HepG2 (cell line): ENCODE data around the gene SLC5A5. TPM values are rescaled to one million over a fixed set of nuclear protein-coding genes. Genes with fewer than 3 reads are reported as not detected.

Experiments
- ATAC-seq: fragments of 200-7000 bp; cut with Tn5 transposase; 3 replicates; pipeline ENCODE4 v1.9.1; 2020; ENCODE audit warnings: mild to moderate bottlenecking, moderate library complexity
- BruUV-seq: library from RNA; stranded (reverse); fragments of 400-500 nt; replicated peaks from 2 replicates; lab custom pipeline; 2021; lab: Mats Ljungman, UMichigan
- CTCF ChIA-PET: fragments of 300-600 bp; formaldehyde crosslinking; extraction: SDS; loops from one replicate; lab custom pipeline; 2021; ENCODE audit warnings: low total read pairs, inconsistent platforms, low intra/inter-chr PET ratio; lab: Yijun Ruan, JAX
- POLR2A ChIA-PET: fragments of 350-600 bp; sonication (Branson Sonifier 250); formaldehyde crosslinking; loops from one replicate; lab custom pipeline; 2020; ENCODE audit warnings: antibody characterized with exemption, inconsistent platforms; lab: Yijun Ruan, JAX
- DNase-seq: peaks from one replicate; pipeline ENCODE4 v3.0.0-alpha.2; 2015; ENCODE audit warnings: low spot score
- FAIRE-seq: peaks from 3 replicates; lab custom pipeline; 2011; peaks lifted over from hg19 to GRCh38; lab: Jason Lieb, UNC
- H2AFZ ChIP-seq: one replicate; pipeline ENCODE4 v1.6.1; 2011; ENCODE audit warnings: low read length, inconsistent platforms
- H3K27ac ChIP-seq: fragments of 300-600 bp; 3 replicates; pipeline ENCODE4 v1.8.0; 2011; ENCODE audit warnings: mixed run types, mild to moderate bottlenecking, mixed read lengths, low read length, inconsistent platforms; ENCODE audit not compliant: insufficient read depth; ENCODE audit errors: extremely low read length
- H3K27me3 ChIP-seq, 2 experiments: fragments of 200-600 bp in 1 of 2; 2 replicates in 1 of 2; 3 replicates in 1 of 2; pipeline versions ENCODE4 v1.6.0 to v1.8.0; 2011; ENCODE audit warnings: low read length in 2 of 2, mild to moderate bottlenecking in 2 of 2, moderate library complexity in 2 of 2, inconsistent platforms in 1 of 2; ENCODE audit not compliant: insufficient read depth in 2 of 2, control insufficient read depth in 1 of 2
- H3K36me3 ChIP-seq, 2 experiments: fragments of 200-600 bp in 1 of 2; replicated peaks in 1 of 2; 2 replicates in 1 of 2; 3 replicates in 1 of 2; pipeline versions ENCODE4 v1.5.1 to v1.8.0; 2011; ENCODE audit warnings: low read length in 2 of 2, inconsistent platforms in 1 of 2; ENCODE audit not compliant: insufficient read depth in 2 of 2, control insufficient read depth in 1 of 2
- H3K4me1 ChIP-seq: 2 replicates; pipeline ENCODE4 v1.5.1; 2012; ENCODE audit warnings: low read length, inconsistent platforms; ENCODE audit not compliant: insufficient read depth
- H3K4me2 ChIP-seq: 2 replicates; pipeline ENCODE4 v1.6.0; 2011; ENCODE audit warnings: low read depth, low read length, inconsistent platforms
- H3K4me3 ChIP-seq, 3 experiments: fragments of 200-600 bp in 1 of 3; sonication (generic), shearing (Covaris generic) in 1 of 3; replicated peaks in 1 of 3; 2 replicates each; pipeline ENCODE4 v1.5.1; 2011 to 2016; ENCODE audit warnings: low read length in 3 of 3, inconsistent platforms in 2 of 3, low read depth in 2 of 3, mild to moderate bottlenecking in 2 of 3, control low read depth in 1 of 3, mixed read lengths in 1 of 3; ENCODE audit not compliant: insufficient read depth in 1 of 3
- H3K79me2 ChIP-seq: one replicate; pipeline ENCODE4 v1.6.1; 2011; ENCODE audit warnings: low read length, inconsistent platforms; ENCODE audit not compliant: insufficient read depth
- H3K9ac ChIP-seq: 2 replicates; pipeline ENCODE4 v1.6.0; 2011; ENCODE audit warnings: mild to moderate bottlenecking, low read depth, low read length, inconsistent platforms; ENCODE audit not compliant: insufficient read depth
- H3K9me3 ChIP-seq: 2 replicates; pipeline ENCODE4 v1.5.1; 2012; ENCODE audit warnings: mild to moderate bottlenecking, low read length
- H4K20me1 ChIP-seq: 2 replicates; pipeline ENCODE4 v1.6.0; 2011; ENCODE audit warnings: inconsistent platforms, mild to moderate bottlenecking, low read length, moderate library complexity; ENCODE audit not compliant: insufficient read depth
- CCDC6 ChIP-seq: sonication (generic); formaldehyde crosslinking; IDR thresholded peaks from 2 replicates; pipeline ENCODE4 v1.8.1; 2022; ENCODE audit warnings: mild to moderate bottlenecking, missing genetic modification reagents, moderate library complexity
- CHCHD3 ChIP-seq: sonication (generic); formaldehyde crosslinking; IDR thresholded peaks from 2 replicates; pipeline ENCODE4 v1.8.0; 2022; ENCODE audit warnings: mild to moderate bottlenecking, missing genetic modification reagents, moderate library complexity
- EHMT2 ChIP-seq: fragments of 200-600 bp; sonication (generic); IDR thresholded peaks from 2 replicates; pipeline ENCODE4 v1.7.0; 2017; ENCODE audit warnings: antibody characterized with exemption, low read depth, low read length, borderline replicate concordance
- FIP1L1 ChIP-seq: fragments of 200-400 bp; formaldehyde crosslinking; IDR thresholded peaks from 2 replicates; pipeline ENCODE4 v1.6.1; 2018; ENCODE audit warnings: low read depth, mild to moderate bottlenecking, low read length, moderate library complexity, borderline replicate concordance; ENCODE audit not compliant: insufficient read depth
- MEF2D ChIP-seq: sonication (generic); formaldehyde crosslinking; IDR thresholded peaks from 2 replicates; pipeline ENCODE4 v1.5.1; 2020; ENCODE audit warnings: mild to moderate bottlenecking, missing genetic modification reagents
- MIER3 ChIP-seq: IDR thresholded peaks from 2 replicates; pipeline ENCODE4 v1.6.1; 2016; ENCODE audit warnings: missing compliant biosample characterization, borderline replicate concordance
- RORA ChIP-seq: sonication (generic); formaldehyde crosslinking; IDR thresholded peaks from 2 replicates; pipeline ENCODE4 v1.5.0; 2020; ENCODE audit warnings: mild to moderate bottlenecking, missing genetic modification reagents, moderate library complexity
- SOX5 ChIP-seq: IDR thresholded peaks from 2 replicates; pipeline ENCODE4 v1.6.1; 2016; ENCODE audit warnings: borderline replicate concordance
- SRF ChIP-seq: IDR thresholded peaks from 2 replicates; pipeline ENCODE4 v1.6.1; 2011; ENCODE audit warnings: mild to moderate bottlenecking, low read depth, low read length, moderate library complexity
- TIGD3 ChIP-seq: sonication (generic); formaldehyde crosslinking; IDR thresholded peaks from 2 replicates; pipeline ENCODE4 v1.5.1; 2020; ENCODE audit warnings: mild to moderate bottlenecking, missing genetic modification reagents, borderline replicate concordance
- ZBTB34 ChIP-seq: sonication (generic); formaldehyde crosslinking; IDR thresholded peaks from 2 replicates; pipeline ENCODE4 v1.8.0; 2022; ENCODE audit warnings: mild to moderate bottlenecking, missing genetic modification reagents
- ZNF121 ChIP-seq: sonication (generic); formaldehyde crosslinking; IDR thresholded peaks from 2 replicates; pipeline ENCODE4 v1.5.0; 2020; ENCODE audit warnings: mild to moderate bottlenecking, missing genetic modification reagents
- ZNF30 ChIP-seq: sonication (generic); formaldehyde crosslinking; IDR thresholded peaks from 2 replicates; pipeline ENCODE4 v1.5.0; 2020; ENCODE audit warnings: mild to moderate bottlenecking, missing genetic modification reagents
- ZNF563 ChIP-seq: sonication (generic); formaldehyde crosslinking; IDR thresholded peaks from 2 replicates; pipeline ENCODE4 v1.8.0; 2022; ENCODE audit warnings: mild to moderate bottlenecking, moderate library complexity, missing genetic modification reagents
- WGBS: methylation state at CpG from one replicate; pipeline ENCODE4 v1.1.6; 2017; ENCODE audit warnings: low lambda C conversion rate; 5-methylcytosine and 5-hydroxymethylcytosine counted together
- in situ Hi-C: cut with HindIII; loops from 2 replicates; pipeline ENCODE4 v1.10.0; 2017; ENCODE audit warnings: low pct_unique_long_range_greater_than_20kb; ENCODE audit not compliant: extremely low pct_ligation_motif_present
- intact Hi-C: fragments of 100-400 bp; cut with micrococcal nuclease; formaldehyde crosslinking; loops from one replicate; pipeline ENCODE4 v1.10.0; 2022; ENCODE audit not compliant: unreplicated experiment
- polyA plus RNA-seq, 8 experiments: library from polyadenylated mRNA; depleted of rRNA in 3 of 8; stranded (reverse) in 7 of 8; unstranded in 1 of 8; fragments of >200 nt; fragmentation: Illumina TruSeq in 4 of 8; extraction: Trizol in 4 of 8; gene quantifications; 2 replicates each; pipeline versions ENCODE4 v1.2.1 to v1.2.3, GENCODE V29; 2011 to 2016; ENCODE audit warnings: low read depth in 4 of 8, missing spikeins in 1 of 8, mixed read lengths in 1 of 8; ENCODE audit not compliant: insufficient read depth in 1 of 8
- total RNA-seq, 5 experiments: library from RNA; depleted of rRNA; stranded (reverse); fragments of >200 nt; fragmentation: Illumina TruSeq; extraction: Trizol; gene quantifications; 2 replicates each; pipeline ENCODE4 v1.2.3, GENCODE V29; 2016; ENCODE audit warnings: low read depth in 1 of 5
- TF ChIP-seq, protein P1 (sequence below): IDR thresholded peaks from 2 replicates; pipeline ENCODE4 v1.6.1; 2016; ENCODE audit warnings: missing genetic modification reagents, missing compliant biosample characterization
- TF ChIP-seq, protein P2 (sequence below): sonication (generic); formaldehyde crosslinking; IDR thresholded peaks from 2 replicates; pipeline ENCODE4 v1.8.1; 2023; ENCODE audit warnings: mild to moderate bottlenecking, missing genetic modification reagents

SLC5A5 gene
- total and polyA plus RNA-seq, 2 of the 13 experiments (the other 11 are each of a cell fraction or from before 2014, with no cell fraction given): not detected

- no peaks in the 10 kb centered on the region for H4K20me1 ChIP-seq
- H3K36me3 ChIP-seq: no peaks in the 10 kb centered on the region
- H3K27ac ChIP-seq: no peak overlapping the region
- H3K4me2 ChIP-seq: no peak overlapping the region
- no peaks in the 10 kb centered on the region for H3K9me3 ChIP-seq
- TF ChIP-seq CHCHD3 (CRISPR knock-in tag) (no peak), SOX5 (CRISPR knock-in tag) (no peak), EHMT2 (no peak), SRF (no peak), FIP1L1 (no peak), ZNF563 (CRISPR knock-in tag) (no peak), MEF2D (CRISPR knock-in tag) (no peak), ZBTB34 (CRISPR knock-in tag) (no peak), ZNF30 (CRISPR knock-in tag) (no peak), TIGD3 (no peak), CCDC6 (CRISPR knock-in tag) (no peak), MIER3 (no peak), ZNF121 (CRISPR knock-in tag) (no peak), RORA (CRISPR knock-in tag) (no peak)
- TF ChIP-seq, protein P1, sequence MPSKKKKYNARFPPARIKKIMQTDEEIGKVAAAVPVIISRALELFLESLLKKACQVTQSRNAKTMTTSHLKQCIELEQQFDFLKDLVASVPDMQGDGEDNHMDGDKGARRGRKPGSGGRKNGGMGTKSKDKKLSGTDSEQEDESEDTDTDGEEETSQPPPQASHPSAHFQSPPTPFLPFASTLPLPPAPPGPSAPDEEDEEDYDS (CRISPR knock-in tag): no peak
- TF ChIP-seq, protein P2, sequence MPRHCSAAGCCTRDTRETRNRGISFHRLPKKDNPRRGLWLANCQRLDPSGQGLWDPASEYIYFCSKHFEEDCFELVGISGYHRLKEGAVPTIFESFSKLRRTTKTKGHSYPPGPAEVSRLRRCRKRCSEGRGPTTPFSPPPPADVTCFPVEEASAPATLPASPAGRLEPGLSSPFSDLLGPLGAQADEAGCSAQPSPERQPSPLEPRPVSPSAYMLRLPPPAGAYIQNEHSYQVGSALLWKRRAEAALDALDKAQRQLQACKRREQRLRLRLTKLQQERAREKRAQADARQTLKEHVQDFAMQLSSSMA: no peak
- no peaks in the 10 kb centered on the region for H3K79me2 ChIP-seq
- H3K4me3 ChIP-seq: no peak overlapping the region
- H3K27me3 ChIP-seq: peaks cover 0 to 3% of the 10 kb centered on the region in 2 experiments; a peak in 3 of 5 replicates
- intact Hi-C loops: no loop called here
- ChIA-PET POLR2A (interaction anchor here (0.7 kb wide), 1 partner anchor 218 kb away, joined by 4 read pairs; no protein-coding TSS in a partner anchor), CTCF (no interaction called here)
- DNase-seq: no peak
- H3K4me1 ChIP-seq: no peaks in the 10 kb centered on the region
- in situ Hi-C loops: no loop called here
- H3K9ac ChIP-seq: no peak overlapping the region
- 14% methylated on average over 8 of the region's 9 CpGs for WGBS
- no TSS peak for BruUV-seq
- no peak for FAIRE-seq
- H2AFZ ChIP-seq: no peak overlapping the region
- ATAC-seq: no peak
Observed at GRCh38 chr19:17893766-17894165, 22.0 kb downstream of the SLC5A5 start.
